HCT116 (cell line): ENCODE measurements around the gene PSMA7. TPM values are rescaled to one million over a fixed set of nuclear protein-coding genes. Genes with fewer than 3 reads are reported as not detected.

Source experiments
- ATAC-seq: fragments of 200-7000 bp; cut with Tn5 transposase; 2 replicates; pipeline ENCODE4 v1.9.1; 2020; ENCODE audit warnings: mild to moderate bottlenecking, moderate library complexity
- BruUV-seq: library from RNA; stranded (reverse); fragments of 400-500 nt; replicated peaks from 2 replicates; lab custom pipeline; 2021; lab: Mats Ljungman, UMichigan
- CTCF ChIA-PET: fragments of 300-600 bp; sonication (Branson Sonifier 250); formaldehyde crosslinking; loops from one replicate; lab custom pipeline; 2021; ENCODE audit warnings: antibody characterized with exemption; lab: Charles Lee
- POLR2A ChIA-PET: fragments of 300-600, 350-600 bp; sonication (Branson Sonifier 250); formaldehyde crosslinking; loops from one replicate; lab custom pipeline; 2021; ENCODE audit warnings: antibody characterized with exemption; lab: Charles Lee
- RAD21 ChIA-PET, 2 experiments: fragments of 300-600 bp; sonication (Branson Sonifier 250); formaldehyde crosslinking; loops; one replicate each; lab custom pipeline; 2023; ENCODE audit warnings: low total read pairs in 2 of 2; ENCODE audit not compliant: uncharacterized antibody in 2 of 2, unreplicated experiment in 2 of 2, low non-redundant PET in 1 of 2; lab: Charles Lee
- DNase-seq: peaks from one replicate; pipeline ENCODE4 v3.0.0-alpha.2; 2010; ENCODE audit warnings: low read depth, low spot score
- H2AFZ ChIP-seq: fragments of 200-600 bp; shearing (Covaris generic), sonication (generic); 2 replicates; pipeline ENCODE4 v1.6.1; 2017; ENCODE audit warnings: low read depth, mixed run types, mixed read lengths, antibody characterized with exemption, low read length; ENCODE audit not compliant: poor library complexity, severe bottlenecking
- H3K27ac ChIP-seq: 2 replicates; pipeline ENCODE4 v1.5.1; 2012; ENCODE audit warnings: low read depth, low read length
- H3K27me3 ChIP-seq: fragments of 200-600 bp; sonication (generic); 2 replicates; pipeline ENCODE4 v1.6.1; 2016; ENCODE audit warnings: mixed run types, low read length, mixed read lengths; ENCODE audit not compliant: insufficient read depth
- H3K36me3 ChIP-seq, 2 experiments: fragments of 200-500 bp in 1 of 2; fragments of 200-600 bp in 1 of 2; sonication (Bioruptor generic) in 1 of 2; sonication (generic) in 1 of 2; 2 replicates each; pipeline versions ENCODE4 v1.5.1 to v1.6.1; 2014 to 2016; ENCODE audit warnings: low read length in 2 of 2, inconsistent platforms in 1 of 2, mixed read lengths in 1 of 2, mixed run types in 1 of 2; ENCODE audit not compliant: insufficient read depth in 2 of 2, control insufficient read depth in 1 of 2
- H3K4me1 ChIP-seq, 2 experiments: fragments of 200-600 bp in 1 of 2; sonication (generic) in 1 of 2; 2 replicates each; pipeline versions ENCODE4 v1.5.1 to v1.6.1; 2012 to 2017; ENCODE audit warnings: low read length in 2 of 2, inconsistent platforms in 1 of 2, mild to moderate bottlenecking in 1 of 2, mixed read lengths in 1 of 2, mixed run types in 1 of 2, moderate library complexity in 1 of 2; ENCODE audit not compliant: insufficient read depth in 2 of 2, control insufficient read depth in 1 of 2
- H3K4me2 ChIP-seq: fragments of 200-600 bp; sonication (generic); 2 replicates; pipeline ENCODE4 v1.6.1; 2017; ENCODE audit warnings: mixed run types, low read length, mixed read lengths
- H3K4me3 ChIP-seq, 2 experiments: fragments of 200-600 bp in 1 of 2; sonication (generic) in 1 of 2; replicated peaks in 1 of 2; 2 replicates each; pipeline ENCODE4 v1.5.1; 2011 to 2016; ENCODE audit warnings: low read length in 2 of 2, control low read depth in 1 of 2, low read depth in 1 of 2, mild to moderate bottlenecking in 1 of 2, mixed read lengths in 1 of 2, mixed run types in 1 of 2
- H3K79me2 ChIP-seq: fragments of 200-600 bp; sonication (generic); 2 replicates; pipeline ENCODE4 v1.6.1; 2017; ENCODE audit warnings: mild to moderate bottlenecking, mixed run types, low read length, moderate library complexity, mixed read lengths; ENCODE audit not compliant: insufficient read depth
- H3K9ac ChIP-seq: fragments of 200-600 bp; sonication (generic); 2 replicates; pipeline ENCODE4 v1.6.1; 2016; ENCODE audit warnings: low read length, mixed read lengths
- H3K9me2 ChIP-seq: fragments of 200-600 bp; sonication (generic), shearing (Covaris generic); 2 replicates; pipeline ENCODE4 v1.6.1; 2017; ENCODE audit warnings: mixed run types, mild to moderate bottlenecking, moderate library complexity; ENCODE audit not compliant: insufficient read depth
- H3K9me3 ChIP-seq, 2 experiments: fragments of 200-500 bp in 1 of 2; fragments of 200-600 bp in 1 of 2; sonication (Bioruptor generic) in 1 of 2; sonication (generic) in 1 of 2; 2 replicates each; pipeline ENCODE4 v1.6.1; 2014 to 2017; ENCODE audit warnings: low read length in 2 of 2, mixed read lengths in 2 of 2, inconsistent platforms in 1 of 2, low read depth in 1 of 2, mild to moderate bottlenecking in 1 of 2, mixed run types in 1 of 2, moderate library complexity in 1 of 2; ENCODE audit not compliant: control insufficient read depth in 1 of 2, insufficient read depth in 1 of 2
- H4K20me1 ChIP-seq: fragments of 200-600 bp; sonication (generic), shearing (Covaris generic); 2 replicates; pipeline ENCODE4 v1.6.1; 2017; ENCODE audit warnings: mixed run types, mild to moderate bottlenecking, moderate library complexity; ENCODE audit not compliant: insufficient read depth
- ATF3 ChIP-seq: IDR thresholded peaks from 2 replicates; pipeline ENCODE4 v1.6.1; 2012
- EGR1 ChIP-seq: IDR thresholded peaks from 2 replicates; pipeline ENCODE4 v1.6.1; 2012; ENCODE audit warnings: low read depth
- ELF1 ChIP-seq: IDR thresholded peaks from 2 replicates; pipeline ENCODE4 v1.6.1; 2012; ENCODE audit warnings: low read depth, borderline replicate concordance
- FOSL1 ChIP-seq: IDR thresholded peaks from 2 replicates; pipeline ENCODE4 v1.6.1; 2012; ENCODE audit warnings: low read depth
- POLR2A ChIP-seq: IDR thresholded peaks from 2 replicates; pipeline ENCODE4 v1.7.0; 2011; ENCODE audit warnings: borderline replicate concordance; ENCODE audit not compliant: insufficient read depth, insufficient read length; ENCODE audit errors: extremely low read depth
- POLR2AphosphoS5 ChIP-seq: IDR thresholded peaks from 2 replicates; pipeline ENCODE4 v1.6.1; 2011; ENCODE audit warnings: mild to moderate bottlenecking, low read depth, low read length, moderate library complexity
- RAD21 ChIP-seq: IDR thresholded peaks from 2 replicates; pipeline ENCODE4 v1.6.1; 2012; ENCODE audit warnings: low read depth, mild to moderate bottlenecking
- REST ChIP-seq: IDR thresholded peaks from 2 replicates; pipeline ENCODE4 v1.6.1; 2012; ENCODE audit warnings: low read depth
- ZNF274 ChIP-seq: fragments of 200-500 bp; sonication (Bioruptor generic); IDR thresholded peaks from 2 replicates; pipeline ENCODE4 v1.6.1; 2014; ENCODE audit warnings: mild to moderate bottlenecking, low read depth, low read length, inconsistent platforms
- intact Hi-C: fragments of 100-400 bp; cut with micrococcal nuclease; formaldehyde crosslinking; loops from 2 replicates; pipeline ENCODE4 v1.10.0; 2022
- total RNA-seq: library from RNA; stranded (reverse); gene quantifications from one replicate; pipeline ENCODE4 v1.2.1, GENCODE V29; 2021; ENCODE audit not compliant: unreplicated experiment
- TF ChIP-seq, protein P1 (sequence below): IDR thresholded peaks from 2 replicates; pipeline ENCODE4 v1.6.1; 2012

PSMA7 gene
- total RNA-seq, 1 experiment from 2014 or later: 364 TPM

DNA sequence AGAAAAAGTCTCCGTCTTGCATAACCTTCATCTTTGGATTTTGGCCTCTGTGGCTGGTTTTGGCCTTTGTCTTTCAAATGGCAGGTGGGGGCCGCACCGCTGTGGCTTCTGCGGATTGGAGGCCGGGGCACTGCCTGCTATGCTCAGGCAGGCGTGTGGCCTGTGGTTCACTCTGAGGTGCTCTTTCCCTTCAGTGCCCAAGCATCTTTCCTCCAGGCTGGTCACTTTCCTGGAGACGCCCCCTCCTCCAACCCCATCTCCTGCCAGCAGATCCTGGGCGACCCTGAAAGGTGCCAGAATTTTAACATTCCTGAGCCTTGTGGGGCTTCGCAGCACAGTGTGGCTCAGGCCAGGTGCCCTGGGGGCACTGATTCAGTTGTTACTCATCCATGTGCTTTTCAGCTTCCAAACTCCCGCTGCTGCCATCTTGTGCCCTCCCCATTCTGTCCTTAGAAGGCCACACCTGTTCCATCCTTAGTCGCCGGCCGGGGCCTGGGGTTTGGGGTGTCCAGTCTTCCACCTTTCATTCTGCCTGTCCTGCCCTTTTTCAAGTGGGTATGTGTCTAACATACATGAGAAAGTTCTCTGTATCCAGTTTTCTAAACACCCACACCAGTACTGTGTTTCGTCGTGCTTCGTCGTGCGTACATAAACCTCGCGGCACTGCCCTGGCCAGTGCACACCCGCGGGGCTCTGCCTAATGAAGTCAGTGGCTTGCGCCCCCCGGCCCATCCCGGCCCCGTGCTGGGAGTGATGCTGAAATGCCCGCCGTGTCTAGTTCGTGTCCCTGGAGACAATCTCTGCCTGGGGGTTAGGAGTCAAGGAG is 12.4 kb upstream of the PSMA7 start:
- Histone ChIP-seq H3K27ac (peak overlapping the region; percentile 63), H3K27me3 (no peaks in the 10 kb centered on the region), H3K4me1 (peaks cover 35 to 57% of the 10 kb centered on the region in 2 experiments), H4K20me1 (peaks cover 3% of the 10 kb centered on the region; the same call in 1 of the 2 replicates), H3K36me3 (peaks cover 2 to 21% of the 10 kb centered on the region in 2 experiments; a peak in 1 of 4 replicates), H2AFZ (no peak overlapping the region), H3K4me2 (peak overlapping the region; percentile 47), H3K9ac (peak overlapping the region; percentile 25), H3K79me2 (peaks cover 93% of the 10 kb centered on the region), H3K4me3 (no peak overlapping the region), H3K9me3 (no peaks in the 10 kb centered on the region), H3K9me2 (no peaks in the 10 kb centered on the region)
- ATAC-seq (0 out of 2 replicates have a peak, but pooled peaks have one; percentile 8), DNase-seq (no peak)
- CTCF ChIA-PET: interaction anchor here (0.9 to 1.4 kb wide), 2 partner anchors 14 to 145 kb away, joined by 5 to 8 read pairs; no protein-coding TSS in a partner anchor
- intact Hi-C loops: no loop called here
- TF ChIP-seq FOSL1 (peak; percentile 69; the same call in 1 of the 2 replicates), ELF1 (no peak), POLR2AphosphoS5 (no peak), ATF3 (no peak), REST (no peak), EGR1 (no peak), RAD21 (no peak), POLR2A (no peak), ZNF274 (no peak)
- TF ChIP-seq, protein P1, sequence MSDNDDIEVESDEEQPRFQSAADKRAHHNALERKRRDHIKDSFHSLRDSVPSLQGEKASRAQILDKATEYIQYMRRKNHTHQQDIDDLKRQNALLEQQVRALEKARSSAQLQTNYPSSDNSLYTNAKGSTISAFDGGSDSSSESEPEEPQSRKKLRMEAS: peak; percentile 86
- RAD21 ChIA-PET: no interaction called here
- no TSS peak for BruUV-seq
- POLR2A ChIA-PET: no interaction called here
